SW 1271 (cell line): Measurements from ENCODE around the gene VSIR.

Experiments
- DNase-seq, 2 experiments: peaks; one replicate each; lab custom pipeline; 2025; lab: John Stamatoyannopoulos, UW

Gene VSIR

DNA sequence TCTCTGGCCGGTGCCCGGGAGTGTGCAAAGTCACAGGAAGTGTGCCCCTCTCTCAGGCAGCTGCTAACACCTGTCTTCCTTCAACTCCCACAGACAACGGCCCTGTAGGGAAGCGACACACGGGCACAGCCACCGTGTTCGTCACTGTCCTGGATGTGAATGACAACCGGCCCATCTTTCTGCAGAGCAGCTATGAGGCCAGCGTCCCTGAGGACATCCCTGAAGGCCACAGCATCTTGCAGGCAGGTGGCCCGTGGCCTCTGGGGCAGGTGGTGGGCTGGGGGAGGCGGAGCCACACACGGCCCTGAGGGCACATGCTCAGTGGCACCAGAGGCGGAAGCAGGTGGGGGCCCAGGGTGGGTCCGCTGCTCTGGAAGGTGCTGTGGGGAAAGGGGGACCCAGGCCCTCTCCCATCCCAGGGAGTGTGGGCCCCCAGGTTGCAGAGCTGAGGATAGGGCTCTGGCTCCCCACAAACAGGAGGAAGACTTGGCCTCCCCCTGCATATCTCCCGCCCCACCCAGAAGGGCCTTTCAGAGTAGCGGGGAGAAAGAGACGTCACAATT is 60.7 kb downstream of the VSIR start:
- no peak for DNase-seq

DNA sequence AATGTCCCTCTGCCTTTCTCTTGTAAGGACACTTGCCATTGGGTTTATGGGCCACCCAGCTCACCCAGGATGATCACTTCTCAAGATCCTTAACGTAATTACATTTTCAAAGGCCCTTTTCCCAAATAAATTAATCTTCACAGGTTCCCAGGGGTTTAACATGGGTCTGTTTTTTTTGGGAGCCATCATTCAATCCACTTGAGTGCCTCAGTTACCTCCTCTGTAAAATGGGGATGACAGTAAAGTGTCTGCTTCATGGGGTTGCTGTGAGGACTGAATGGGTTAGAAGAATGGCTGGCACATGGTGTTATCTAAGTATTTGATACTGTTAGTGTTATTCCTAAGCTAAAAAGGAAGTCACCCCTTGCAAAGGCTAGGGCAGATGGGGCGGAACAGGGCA is 61.1 kb downstream of the VSIR start:
- no peak for DNase-seq

DNA sequence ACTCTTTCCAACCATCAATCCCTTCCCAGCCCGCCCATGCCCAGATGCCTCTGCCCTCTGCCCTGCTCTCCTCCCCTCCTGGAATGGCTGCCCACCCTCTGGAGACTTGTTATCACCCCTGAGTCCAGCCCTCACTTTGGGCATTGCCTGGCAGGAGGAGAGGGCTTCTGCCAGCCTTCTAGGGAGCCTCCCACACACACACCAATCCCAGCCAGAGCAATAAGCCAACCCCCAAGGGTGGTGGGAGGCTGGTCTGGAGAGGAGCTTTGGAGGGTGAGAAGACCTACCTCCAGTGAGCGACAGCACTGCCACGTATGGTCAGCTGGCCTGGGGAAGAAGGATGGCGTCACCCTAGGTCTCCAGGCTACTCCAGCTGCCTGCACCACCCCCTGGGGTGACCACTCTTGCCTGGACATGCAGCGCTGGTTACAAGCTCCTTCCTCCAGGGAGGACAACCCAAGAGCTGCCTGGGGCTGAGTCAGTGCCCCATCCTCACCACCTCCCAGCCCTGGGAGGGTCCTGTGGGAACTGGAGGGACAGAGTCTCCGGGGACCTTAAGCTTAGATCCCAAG is 62.2 kb downstream of the VSIR start:
- DNase-seq: no peak

DNA sequence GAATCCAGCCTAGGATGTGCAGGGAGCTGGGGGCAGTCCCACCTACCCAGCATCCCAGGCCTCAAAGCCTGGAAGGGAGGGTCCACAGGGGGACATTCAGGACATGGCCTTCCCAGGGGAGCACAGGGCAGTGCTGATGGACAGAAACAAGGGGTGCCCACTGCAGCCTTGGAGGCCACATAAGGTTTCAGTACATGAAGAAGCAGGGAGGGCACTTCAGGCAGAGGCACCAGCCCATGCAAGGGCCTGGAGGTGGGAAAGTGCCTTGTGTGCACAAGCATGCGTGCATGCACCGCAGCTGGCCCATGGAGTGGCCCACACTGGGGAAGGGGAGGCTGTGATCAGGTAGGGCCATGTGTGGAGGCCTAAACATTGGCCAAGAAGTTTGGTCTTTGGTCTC is 62.8 kb downstream of the VSIR start:
- no peak for DNase-seq

DNA sequence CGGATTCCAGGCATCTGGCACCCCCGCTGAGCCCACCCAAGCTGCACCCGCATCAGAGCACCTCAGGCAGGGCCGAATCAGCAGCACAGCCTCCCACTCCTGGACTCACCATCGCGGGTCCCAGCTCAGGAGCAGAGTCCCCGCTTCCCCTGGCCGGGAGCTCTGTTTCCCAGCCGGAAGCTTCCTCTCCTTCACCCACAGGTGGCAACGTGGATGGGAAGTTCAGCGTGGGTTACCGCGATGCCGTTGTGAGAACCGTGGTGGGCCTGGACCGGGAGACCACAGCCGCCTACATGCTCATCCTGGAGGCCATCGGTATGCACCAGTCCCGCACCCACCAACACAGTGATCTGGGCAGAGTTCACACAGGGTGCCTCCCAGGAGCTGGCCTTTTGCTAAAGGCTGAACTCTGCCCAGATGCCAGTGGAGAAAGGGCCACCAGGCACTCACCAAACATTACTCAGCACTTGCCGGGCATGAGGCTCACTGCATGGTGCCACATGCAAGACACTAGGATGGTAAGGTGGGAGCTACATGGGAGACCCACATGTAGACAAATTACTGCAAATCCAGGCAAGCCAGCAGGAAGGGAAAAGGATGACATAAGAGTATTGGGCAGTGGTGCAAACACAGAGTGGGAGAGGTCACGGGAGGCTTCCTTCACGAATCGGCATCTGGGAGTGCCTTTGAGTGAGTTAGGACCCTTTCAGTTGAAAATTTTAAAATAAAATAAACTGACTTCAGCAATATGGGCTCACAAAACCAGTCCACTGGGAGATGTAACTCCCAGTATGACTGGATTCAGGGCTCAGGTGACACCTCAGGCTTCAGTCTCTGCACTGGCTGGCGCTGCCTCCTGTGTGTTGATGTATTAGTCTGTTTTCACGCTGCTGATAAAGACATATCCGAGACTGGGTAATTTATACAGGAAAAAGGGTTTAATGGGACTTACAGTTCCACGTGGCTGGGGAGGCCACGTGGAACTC is 64.1 kb downstream of the VSIR start:
- DNase-seq: no peak

DNA sequence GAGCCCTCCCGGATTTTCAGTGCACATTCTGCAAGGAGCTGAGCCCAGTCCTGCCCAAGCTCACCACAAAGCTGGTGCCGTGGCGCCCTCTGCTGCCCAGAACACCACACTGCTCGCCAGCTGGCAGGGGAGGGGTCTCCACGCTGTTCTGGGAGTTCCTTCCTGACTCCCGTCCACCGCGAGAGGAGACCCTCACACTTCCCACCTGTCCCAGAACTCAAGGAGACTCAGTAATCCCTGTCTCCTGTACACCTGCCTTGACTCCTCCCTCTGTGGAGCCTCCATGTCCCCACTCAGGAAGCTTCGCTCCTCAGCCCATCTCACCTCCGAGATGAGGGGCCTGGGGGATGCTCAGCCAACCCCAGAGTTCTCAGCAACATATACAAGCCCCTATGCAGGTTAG is 65.0 kb downstream of the VSIR start:
- DNase-seq: no peak

DNA sequence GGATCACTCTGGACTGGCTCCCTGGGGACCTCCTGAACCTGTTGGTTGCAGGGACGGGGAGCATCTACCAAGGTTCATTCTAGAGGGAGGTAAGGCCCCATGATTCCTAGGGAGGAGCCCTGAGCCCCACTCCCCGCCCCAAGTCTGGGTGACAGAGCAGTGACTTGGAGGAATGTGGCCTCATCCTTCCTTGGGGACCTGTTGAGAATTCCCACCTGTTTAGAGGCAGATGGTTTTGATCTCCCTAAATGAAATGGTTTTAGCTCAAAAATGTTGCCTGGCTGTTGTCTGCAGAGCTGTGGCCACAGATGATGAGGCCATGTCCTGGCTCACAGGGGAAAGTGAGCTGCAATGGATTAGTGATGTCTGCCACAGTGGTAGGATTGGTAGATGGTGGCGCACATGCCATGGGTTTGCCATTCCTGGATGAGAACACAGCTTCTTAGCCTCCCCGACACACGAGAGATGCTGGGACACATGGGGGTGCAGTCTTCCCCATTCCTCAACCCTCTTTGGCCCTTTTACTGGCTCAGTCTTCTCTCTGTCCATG is 66.0 kb downstream of the VSIR start:
- no peak for DNase-seq

DNA sequence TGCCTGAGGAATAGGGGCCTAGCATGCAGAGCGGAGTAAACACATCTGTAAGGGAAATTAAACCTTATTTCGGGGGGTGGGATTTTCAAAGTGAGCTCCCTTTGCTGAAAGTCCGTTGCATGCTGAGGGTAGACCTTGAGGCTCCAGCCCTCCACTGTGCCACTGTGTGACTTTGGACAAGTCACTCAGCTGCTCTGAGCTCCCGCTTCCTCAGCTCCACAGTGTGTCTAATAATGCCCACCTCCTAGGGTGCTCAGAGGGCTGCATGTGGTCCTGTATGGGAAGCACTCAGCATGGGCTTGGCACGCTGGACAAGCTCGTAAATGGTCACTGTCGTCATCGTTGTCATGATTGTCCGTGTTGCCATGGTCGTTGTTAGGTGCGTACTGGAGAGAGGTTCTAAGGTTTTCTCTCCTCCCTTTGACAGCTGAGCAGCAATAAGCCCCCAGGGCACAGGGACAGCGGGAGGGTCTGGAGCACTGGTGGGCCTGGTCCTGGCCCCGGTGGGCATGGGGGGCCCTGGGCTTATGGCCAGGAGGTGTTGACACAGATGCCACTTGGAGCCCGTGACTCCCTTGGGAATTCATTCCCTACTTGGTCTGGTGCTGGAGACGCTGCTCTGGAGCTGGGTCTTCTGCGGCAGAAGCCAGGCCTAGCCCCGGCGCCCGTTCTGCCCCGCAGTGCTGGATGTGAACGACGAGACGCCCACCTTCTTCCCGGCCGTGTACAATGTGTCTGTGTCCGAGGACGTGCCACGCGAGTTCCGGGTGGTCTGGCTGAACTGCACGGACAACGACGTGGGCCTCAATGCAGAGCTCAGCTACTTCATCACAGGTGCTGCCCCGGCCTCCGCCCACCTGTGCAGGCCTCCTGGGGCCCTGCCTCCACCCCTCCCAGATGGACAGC is 66.9 kb downstream of the VSIR start:
- DNase-seq: no peak

DNA sequence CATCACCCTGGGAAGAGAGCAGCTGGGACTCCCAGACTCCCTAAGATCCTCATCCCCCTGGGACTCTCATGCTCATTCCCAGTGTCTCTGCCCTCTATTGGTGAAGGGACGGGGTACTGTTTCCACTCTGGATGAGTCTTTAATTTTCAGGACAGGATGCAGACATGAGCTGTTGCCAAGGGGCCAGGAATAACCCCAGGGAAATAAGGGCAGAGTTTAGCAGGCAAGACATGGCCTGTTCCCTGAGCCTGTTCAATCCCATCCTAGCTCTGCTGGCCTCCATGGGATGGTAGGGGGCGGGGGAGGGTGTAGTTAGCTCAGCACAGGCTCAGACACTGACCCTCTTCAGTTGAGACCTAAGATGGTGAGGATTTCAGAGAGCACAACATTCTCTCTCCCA is 67.7 kb downstream of the VSIR start:
- no peak for DNase-seq

DNA sequence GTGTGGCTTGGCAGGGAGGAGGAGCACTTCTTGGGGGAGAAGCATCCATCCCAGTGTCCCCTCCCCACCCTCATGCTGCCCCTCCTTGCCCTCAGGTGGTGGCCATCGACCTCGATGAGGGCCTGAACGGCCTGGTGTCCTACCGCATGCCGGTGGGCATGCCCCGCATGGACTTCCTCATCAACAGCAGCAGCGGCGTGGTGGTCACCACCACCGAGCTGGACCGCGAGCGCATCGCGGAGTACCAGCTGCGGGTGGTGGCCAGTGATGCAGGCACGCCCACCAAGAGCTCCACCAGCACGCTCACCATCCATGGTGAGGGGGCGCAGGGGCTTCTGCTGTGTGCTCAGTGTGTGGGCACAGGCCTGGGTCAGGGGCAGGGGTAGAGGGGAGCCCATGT is 68.5 kb downstream of the VSIR start:
- no peak for DNase-seq

DNA sequence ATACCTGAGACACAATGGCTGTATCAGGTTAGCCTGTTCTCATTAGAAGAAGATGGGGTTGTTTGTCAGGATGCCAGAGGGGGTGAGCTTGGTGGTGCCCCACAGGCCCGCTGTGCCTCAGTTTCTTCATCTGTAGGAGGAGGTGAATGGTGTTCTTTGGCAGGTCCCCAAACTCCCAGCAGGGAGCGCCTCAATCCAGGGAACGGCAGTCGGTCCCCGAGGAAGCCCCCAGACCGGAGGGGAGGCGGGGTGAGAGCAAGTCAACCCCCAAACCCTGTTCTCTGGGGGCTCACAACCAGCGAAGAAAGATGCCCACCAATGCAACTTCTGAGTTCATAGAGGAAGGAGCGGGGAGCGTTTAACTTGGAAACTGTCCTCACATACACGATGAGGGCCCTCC is 69.7 kb downstream of the VSIR start:
- no peak for DNase-seq

DNA sequence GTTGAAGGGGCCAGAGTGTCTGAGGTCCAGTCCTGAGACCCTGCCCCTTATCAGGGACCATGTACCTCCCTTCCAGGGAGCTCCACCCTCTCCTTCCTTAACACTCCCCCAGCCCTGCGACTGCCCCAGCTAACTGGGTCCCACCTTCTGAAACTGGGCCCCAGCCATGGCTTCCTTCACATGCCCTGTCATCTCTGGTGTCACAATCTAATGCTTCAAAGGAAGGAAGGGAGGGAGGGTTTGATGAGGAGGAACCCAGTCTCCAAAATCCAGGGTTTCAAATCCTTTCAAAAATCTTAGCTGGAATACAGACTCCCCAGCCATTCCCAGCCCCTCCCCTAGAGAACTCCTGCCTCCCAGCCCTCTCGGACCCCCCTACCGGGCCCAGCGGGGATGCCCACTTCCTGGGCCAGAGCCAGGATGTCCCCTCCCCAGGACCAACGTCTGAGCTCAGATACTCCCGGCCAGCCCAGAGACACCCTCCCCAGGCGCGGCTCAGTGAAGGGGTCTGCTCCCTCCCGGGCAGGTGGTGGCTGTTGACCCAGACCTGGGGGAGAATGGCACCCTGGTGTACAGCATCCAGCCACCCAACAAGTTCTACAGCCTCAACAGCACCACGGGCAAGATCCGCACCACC is 71.7 kb downstream of the VSIR start:
- DNase-seq: no peak

DNA sequence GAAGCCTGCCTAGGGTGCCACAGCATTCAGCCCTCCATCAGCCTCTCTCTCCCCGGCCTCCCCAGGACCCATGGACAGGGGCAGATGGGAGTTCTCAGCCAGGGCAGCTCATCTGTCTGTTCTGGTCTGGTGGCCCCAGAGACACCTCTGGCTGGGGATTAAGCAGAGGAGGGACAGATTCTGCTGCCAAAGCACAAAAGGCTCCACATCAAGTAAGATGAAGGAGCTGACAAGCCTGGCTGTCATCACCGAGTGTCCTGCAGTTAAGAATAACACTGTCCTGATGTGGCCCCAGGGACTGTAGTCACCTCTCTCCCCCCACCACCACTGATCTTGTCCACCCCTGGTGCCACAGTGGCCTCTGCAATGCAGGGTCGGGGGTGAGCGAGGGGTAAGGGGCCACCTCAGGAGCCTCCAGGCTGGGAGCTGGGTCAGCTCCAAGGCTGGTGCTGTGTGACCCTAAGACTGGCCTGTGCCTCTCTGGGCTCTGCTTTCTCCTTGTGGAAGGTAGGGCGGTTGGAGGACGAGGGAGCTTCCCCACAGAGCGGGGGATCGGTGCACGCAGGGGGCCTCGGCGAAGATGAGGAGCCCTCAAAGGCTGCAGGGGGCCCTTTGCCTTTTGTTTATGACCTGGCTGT is 72.5 kb downstream of the VSIR start:
- DNase-seq: no peak

DNA sequence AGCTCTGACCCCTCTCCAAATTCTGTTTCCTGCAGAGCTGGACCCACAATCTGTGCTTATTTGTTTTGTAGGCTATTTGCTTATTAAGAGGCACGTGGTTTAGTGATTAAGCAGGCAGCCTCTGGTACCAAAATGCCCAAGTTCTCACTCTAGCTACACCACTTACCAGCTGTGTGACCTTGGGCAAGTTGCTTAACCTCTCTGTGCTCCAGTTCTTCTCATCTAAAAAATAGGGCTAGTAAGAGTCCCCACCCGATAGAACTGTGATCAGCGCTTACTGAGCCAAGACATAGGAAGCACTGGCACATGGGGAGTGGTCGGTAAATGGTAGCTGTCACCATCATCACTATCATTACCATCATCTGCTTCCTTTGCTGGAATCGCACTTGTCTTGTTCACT is 74.6 kb downstream of the VSIR start:
- no peak for DNase-seq

DNA sequence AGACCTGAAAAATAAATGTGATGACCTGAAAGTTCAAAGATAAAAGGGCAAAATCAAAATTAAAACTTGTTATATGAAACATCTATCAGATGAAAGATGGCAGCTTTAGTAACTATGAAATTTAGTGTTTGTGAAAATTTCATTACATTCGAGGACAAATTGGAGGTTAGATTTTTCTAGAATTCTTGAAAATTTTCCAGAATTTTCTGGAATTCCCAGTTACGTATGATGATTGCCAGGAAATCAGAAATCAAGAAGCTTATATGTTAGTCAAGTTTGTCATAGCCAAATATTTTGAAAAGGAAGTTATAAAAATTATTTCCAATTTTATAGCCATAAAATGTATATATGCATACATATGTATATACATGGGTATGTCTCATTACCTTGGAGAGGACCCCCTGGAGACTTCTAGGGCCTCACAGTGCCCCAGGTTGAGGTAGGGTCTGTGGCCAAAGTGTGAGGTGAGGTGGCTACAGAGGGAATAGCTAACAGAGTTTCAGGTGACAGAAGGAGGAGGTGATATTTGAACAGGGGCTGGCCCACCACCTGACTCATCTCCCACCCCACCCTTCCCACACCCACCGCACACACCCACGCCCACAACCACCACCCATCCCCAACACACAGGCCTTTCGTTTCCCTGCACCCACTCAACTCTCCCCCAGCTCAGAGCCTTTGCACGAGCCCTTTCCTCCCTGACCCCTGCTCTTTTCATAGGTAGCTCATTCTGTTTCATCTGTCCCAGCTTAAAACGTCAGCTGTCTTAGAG is 75.2 kb downstream of the VSIR start:
- DNase-seq: no peak
